ENCODE data around the gene FBXW11.

- TF ChIP-seq CTCF (IDR thresholded peaks at IDR 0.05) (no peak), POLR2A (IDR thresholded peaks at IDR 0.05) (no peak)
Observed at GRCh38 chr5:171813270-171813669, 193.2 kb downstream of the FBXW11 start.

Data from heart left ventricle (tissue), 13 donors.